Activated CD4-positive, alpha-beta memory T cell treated with anti-CD3 and anti-CD28 coated beads, Interleukin-2, amount 10 ng/mL, durations not matched to agents 7 days and 5 days (primary cell): ENCODE measurements around the gene MBD5. TPM values are rescaled to one million over a fixed set of nuclear protein-coding genes. Genes with fewer than 3 reads are reported as not detected.

Source experiments
- CTCF ChIA-PET: fragments of 350-600 bp; sonication (Branson Sonifier 250); formaldehyde crosslinking; loops from one replicate; lab custom pipeline; 2021; ENCODE audit warnings: antibody characterized with exemption, inconsistent platforms; lab: Charles Lee
- POLR2A ChIA-PET: fragments of 350-600 bp; sonication (Branson Sonifier 250); formaldehyde crosslinking; loops from one replicate; lab custom pipeline; 2021; ENCODE audit warnings: antibody characterized with exemption; lab: Charles Lee
- DNase-seq: peaks from one replicate; pipeline ENCODE4 v3.0.0-alpha.2; 2020
- H3K27ac Mint-ChIP-seq: one replicate; pipeline ENCODE4 v1.8.0; 2021; ENCODE audit warnings: mild to moderate bottlenecking, mixed read lengths
- H3K27me3 Mint-ChIP-seq: one replicate; pipeline ENCODE4 v1.8.0; 2021; ENCODE audit warnings: mixed read lengths
- H3K36me3 Mint-ChIP-seq: one replicate; pipeline ENCODE4 v1.8.0; 2021; ENCODE audit warnings: low read depth, mixed read lengths
- H3K4me1 Mint-ChIP-seq: one replicate; pipeline ENCODE4 v1.8.0; 2021; ENCODE audit warnings: mixed read lengths
- H3K4me3 Mint-ChIP-seq: one replicate; pipeline ENCODE4 v1.8.0; 2021; ENCODE audit warnings: mild to moderate bottlenecking, mixed read lengths
- H3K9me3 Mint-ChIP-seq: one replicate; pipeline ENCODE4 v1.8.0; 2021; ENCODE audit warnings: mixed read lengths
- total RNA-seq, 2 experiments: library from RNA; stranded (reverse); gene quantifications; one replicate each; pipeline ENCODE4 v1.2.3, GENCODE V29; 2021

The MBD5 gene
- total RNA-seq, 2 experiments from 2014 or later = 30.7 to 35.8 TPM

- no peak for DNase-seq
- CTCF ChIA-PET = no interaction called here
- no peaks in the 10 kb centered on the region for H3K9me3 Mint-ChIP-seq
Measured at GRCh38 chr2:148161909-148162435, 141.1 kb downstream of the MBD5 start.

GRCh38 chr2:148162871-148163270, 142.0 kb downstream of the MBD5 start:
- Mint-ChIP-seq H3K9me3 (no peaks in the 10 kb centered on the region), H3K4me1 (no peaks in the 10 kb centered on the region), H3K4me3 (no peak overlapping the region), H3K27me3 (no peaks in the 10 kb centered on the region), H3K27ac (no peak overlapping the region), H3K36me3 (no peaks in the 10 kb centered on the region)
- CTCF ChIA-PET = no interaction called here
- POLR2A ChIA-PET = interaction anchor here (0.6 kb wide), 1 partner anchor 1227 kb away, joined by 3 read pairs; no protein-coding TSS in a partner anchor
- DNase-seq = no peak

More at GRCh38 chr2:148161909-148162435, 141.1 kb downstream of the MBD5 start:
- Mint-ChIP-seq H3K4me3 (no peak overlapping the region), H3K27me3 (no peaks in the 10 kb centered on the region), H3K4me1 (no peaks in the 10 kb centered on the region), H3K27ac (no peak overlapping the region), H3K36me3 (no peaks in the 10 kb centered on the region)
- POLR2A ChIA-PET = no interaction called here

- ChIA-PET POLR2A (interaction anchor here (0.9 kb wide), 1 partner anchor 99 kb away, joined by 3 read pairs; no protein-coding TSS in a partner anchor), CTCF (no interaction called here)
- DNase-seq = no peak
- no peaks in the 10 kb centered on the region for H3K36me3 Mint-ChIP-seq
- no peaks in the 10 kb centered on the region for H3K27me3 Mint-ChIP-seq
- H3K27ac Mint-ChIP-seq = no peak overlapping the region
- H3K4me3 Mint-ChIP-seq = no peak overlapping the region
- no peaks in the 10 kb centered on the region for H3K4me1 Mint-ChIP-seq
- H3K9me3 Mint-ChIP-seq = no peaks in the 10 kb centered on the region
Measured at GRCh38 chr2:148165975-148166374, 145.1 kb downstream of the MBD5 start.

GRCh38 chr2:148167241-148167766, 146.4 kb downstream of the MBD5 start:
- ChIA-PET POLR2A (no interaction called here), CTCF (no interaction called here)
- H3K27ac Mint-ChIP-seq = no peak overlapping the region
- DNase-seq = no peak
- no peak overlapping the region for H3K4me3 Mint-ChIP-seq
- H3K36me3 Mint-ChIP-seq = no peaks in the 10 kb centered on the region
- H3K4me1 Mint-ChIP-seq = no peaks in the 10 kb centered on the region
- H3K27me3 Mint-ChIP-seq = no peaks in the 10 kb centered on the region
- no peaks in the 10 kb centered on the region for H3K9me3 Mint-ChIP-seq

GRCh38 chr2:148167855-148168254, 147.0 kb downstream of the MBD5 start:
- CTCF ChIA-PET = no interaction called here
- H3K27ac Mint-ChIP-seq = no peak overlapping the region

GRCh38 chr2:148172131-148172753, 151.4 kb downstream of the MBD5 start:
- Mint-ChIP-seq H3K4me1 (no peaks in the 10 kb centered on the region), H3K36me3 (no peaks in the 10 kb centered on the region), H3K27ac (no peak overlapping the region), H3K27me3 (no peaks in the 10 kb centered on the region), H3K9me3 (no peaks in the 10 kb centered on the region), H3K4me3 (no peak overlapping the region)
- DNase-seq = no peak
- POLR2A ChIA-PET = no interaction called here
- CTCF ChIA-PET = no interaction called here

More at GRCh38 chr2:148167855-148168254, 147.0 kb downstream of the MBD5 start:
- Mint-ChIP-seq H3K4me3 (no peak overlapping the region), H3K27me3 (no peaks in the 10 kb centered on the region), H3K4me1 (no peaks in the 10 kb centered on the region), H3K9me3 (no peaks in the 10 kb centered on the region), H3K36me3 (no peaks in the 10 kb centered on the region)
- POLR2A ChIA-PET = no interaction called here
- no peak for DNase-seq

- H3K4me1 Mint-ChIP-seq = no peaks in the 10 kb centered on the region
- H3K27me3 Mint-ChIP-seq = no peaks in the 10 kb centered on the region
- no peaks in the 10 kb centered on the region for H3K9me3 Mint-ChIP-seq
- CTCF ChIA-PET = no interaction called here
- no peak overlapping the region for H3K27ac Mint-ChIP-seq
- H3K4me3 Mint-ChIP-seq = no peak overlapping the region
- DNase-seq = no peak
- H3K36me3 Mint-ChIP-seq = no peaks in the 10 kb centered on the region
- POLR2A ChIA-PET = no interaction called here
Measured at GRCh38 chr2:148173168-148173567, 152.3 kb downstream of the MBD5 start.

- POLR2A ChIA-PET = no interaction called here
- Mint-ChIP-seq H3K27ac (no peak overlapping the region), H3K4me1 (no peaks in the 10 kb centered on the region), H3K9me3 (no peaks in the 10 kb centered on the region), H3K36me3 (peaks cover 4% of the 10 kb centered on the region), H3K27me3 (no peaks in the 10 kb centered on the region), H3K4me3 (no peak overlapping the region)
- CTCF ChIA-PET = no interaction called here
- DNase-seq = no peak
Measured at GRCh38 chr2:148177559-148177958, 156.7 kb downstream of the MBD5 start.

GRCh38 chr2:148179724-148180123, 158.8 kb downstream of the MBD5 start:
- Mint-ChIP-seq H3K36me3 (peaks cover 8% of the 10 kb centered on the region), H3K9me3 (no peaks in the 10 kb centered on the region), H3K4me1 (no peaks in the 10 kb centered on the region), H3K4me3 (no peak overlapping the region), H3K27ac (no peak overlapping the region), H3K27me3 (no peaks in the 10 kb centered on the region)
- CTCF ChIA-PET = no interaction called here
- no peak for DNase-seq
- POLR2A ChIA-PET = no interaction called here

GRCh38 chr2:148184976-148185375, 164.1 kb downstream of the MBD5 start:
- peaks cover 15% of the 10 kb centered on the region for H3K36me3 Mint-ChIP-seq
- no peak overlapping the region for H3K27ac Mint-ChIP-seq
- no peak for DNase-seq
- H3K27me3 Mint-ChIP-seq = no peaks in the 10 kb centered on the region
- POLR2A ChIA-PET = no interaction called here
- peaks cover 2% of the 10 kb centered on the region for H3K9me3 Mint-ChIP-seq
- H3K4me3 Mint-ChIP-seq = no peak overlapping the region
- CTCF ChIA-PET = no interaction called here
- no peaks in the 10 kb centered on the region for H3K4me1 Mint-ChIP-seq

GRCh38 chr2:148194882-148195281, 174.0 kb downstream of the MBD5 start:
- H3K4me3 Mint-ChIP-seq = no peak overlapping the region
- DNase-seq = no peak
- H3K36me3 Mint-ChIP-seq = no peaks in the 10 kb centered on the region
- ChIA-PET CTCF (no interaction called here), POLR2A (no interaction called here)
- H3K27me3 Mint-ChIP-seq = no peaks in the 10 kb centered on the region
- H3K4me1 Mint-ChIP-seq = no peaks in the 10 kb centered on the region
- no peaks in the 10 kb centered on the region for H3K9me3 Mint-ChIP-seq
- no peak overlapping the region for H3K27ac Mint-ChIP-seq

- ChIA-PET CTCF (interaction anchor here (0.7 to 2.6 kb wide), 4 partner anchors 211 to 308 kb away, joined by 3 to 8 read pairs (median 6); no protein-coding TSS in a partner anchor), POLR2A (no interaction called here)
- H3K4me3 Mint-ChIP-seq = no peak overlapping the region
- no peaks in the 10 kb centered on the region for H3K9me3 Mint-ChIP-seq
- H3K27me3 Mint-ChIP-seq = no peaks in the 10 kb centered on the region
- H3K4me1 Mint-ChIP-seq = no peaks in the 10 kb centered on the region
- no peak overlapping the region for H3K27ac Mint-ChIP-seq
- DNase-seq = peak; percentile 44
- no peaks in the 10 kb centered on the region for H3K36me3 Mint-ChIP-seq
Measured at GRCh38 chr2:148201075-148202004, 180.4 kb downstream of the MBD5 start.

- Mint-ChIP-seq H3K4me1 (no peaks in the 10 kb centered on the region), H3K4me3 (no peak overlapping the region), H3K36me3 (no peaks in the 10 kb centered on the region), H3K27me3 (no peaks in the 10 kb centered on the region), H3K27ac (no peak overlapping the region), H3K9me3 (no peaks in the 10 kb centered on the region)
- ChIA-PET CTCF (interaction anchor here (1.0 to 2.6 kb wide), 2 partner anchors 212 to 307 kb away, joined by 4 to 8 read pairs; no protein-coding TSS in a partner anchor), POLR2A (no interaction called here)
- no peak for DNase-seq
Measured at GRCh38 chr2:148202237-148202636, 181.3 kb downstream of the MBD5 start.
